Erythroblast (primary cell): ENCODE results near the gene SLC35F3.

Experiments used
- GATA1 ChIP-seq: IDR thresholded peaks from 2 replicates; pipeline ENCODE4 v1.6.1; 2011; ENCODE audit warnings: low read depth, mild to moderate bottlenecking, control low read depth, low read length, moderate library complexity
- POLR2A ChIP-seq: IDR thresholded peaks from 2 replicates; pipeline ENCODE4 v1.6.1; 2011; ENCODE audit warnings: mild to moderate bottlenecking, low read length

- TF ChIP-seq POLR2A = no peak
- TF ChIP-seq GATA1 = no peak
Observed at GRCh38 chr1:233885196-233885920, 19.1 kb upstream of the SLC35F3 start.
